HCT116 (cell line): Measurements from ENCODE around the gene ASPN. TPM values are rescaled to one million over a fixed set of nuclear protein-coding genes. Genes with fewer than 3 reads are reported as not detected.

Experiments
- ATAC-seq: fragments of 200-7000 bp; cut with Tn5 transposase; 2 replicates; pipeline ENCODE4 v1.9.1; 2020; ENCODE audit warnings: mild to moderate bottlenecking, moderate library complexity
- BruUV-seq: library from RNA; stranded (reverse); fragments of 400-500 nt; replicated peaks from 2 replicates; lab custom pipeline; 2021; lab: Mats Ljungman, UMichigan
- CTCF ChIA-PET: fragments of 300-600 bp; sonication (Branson Sonifier 250); formaldehyde crosslinking; loops from one replicate; lab custom pipeline; 2021; ENCODE audit warnings: antibody characterized with exemption; lab: Charles Lee
- POLR2A ChIA-PET: fragments of 300-600, 350-600 bp; sonication (Branson Sonifier 250); formaldehyde crosslinking; loops from one replicate; lab custom pipeline; 2021; ENCODE audit warnings: antibody characterized with exemption; lab: Charles Lee
- RAD21 ChIA-PET, 2 experiments: fragments of 300-600 bp; sonication (Branson Sonifier 250); formaldehyde crosslinking; loops; one replicate each; lab custom pipeline; 2023; ENCODE audit warnings: low total read pairs in 2 of 2; ENCODE audit not compliant: uncharacterized antibody in 2 of 2, unreplicated experiment in 2 of 2, low non-redundant PET in 1 of 2; lab: Charles Lee
- DNase-seq: peaks from one replicate; pipeline ENCODE4 v3.0.0-alpha.2; 2010; ENCODE audit warnings: low read depth, low spot score
- H2AFZ ChIP-seq: fragments of 200-600 bp; shearing (Covaris generic), sonication (generic); 2 replicates; pipeline ENCODE4 v1.6.1; 2017; ENCODE audit warnings: low read depth, mixed run types, mixed read lengths, antibody characterized with exemption, low read length; ENCODE audit not compliant: poor library complexity, severe bottlenecking
- H3K27ac ChIP-seq: 2 replicates; pipeline ENCODE4 v1.5.1; 2012; ENCODE audit warnings: low read depth, low read length
- H3K27me3 ChIP-seq: fragments of 200-600 bp; sonication (generic); 2 replicates; pipeline ENCODE4 v1.6.1; 2016; ENCODE audit warnings: mixed run types, low read length, mixed read lengths; ENCODE audit not compliant: insufficient read depth
- H3K36me3 ChIP-seq, 2 experiments: fragments of 200-500 bp in 1 of 2; fragments of 200-600 bp in 1 of 2; sonication (Bioruptor generic) in 1 of 2; sonication (generic) in 1 of 2; 2 replicates each; pipeline versions ENCODE4 v1.5.1 to v1.6.1; 2014 to 2016; ENCODE audit warnings: low read length in 2 of 2, inconsistent platforms in 1 of 2, mixed read lengths in 1 of 2, mixed run types in 1 of 2; ENCODE audit not compliant: insufficient read depth in 2 of 2, control insufficient read depth in 1 of 2
- H3K4me1 ChIP-seq, 2 experiments: fragments of 200-600 bp in 1 of 2; sonication (generic) in 1 of 2; 2 replicates each; pipeline versions ENCODE4 v1.5.1 to v1.6.1; 2012 to 2017; ENCODE audit warnings: low read length in 2 of 2, inconsistent platforms in 1 of 2, mild to moderate bottlenecking in 1 of 2, mixed read lengths in 1 of 2, mixed run types in 1 of 2, moderate library complexity in 1 of 2; ENCODE audit not compliant: insufficient read depth in 2 of 2, control insufficient read depth in 1 of 2
- H3K4me2 ChIP-seq: fragments of 200-600 bp; sonication (generic); 2 replicates; pipeline ENCODE4 v1.6.1; 2017; ENCODE audit warnings: mixed run types, low read length, mixed read lengths
- H3K4me3 ChIP-seq, 2 experiments: fragments of 200-600 bp in 1 of 2; sonication (generic) in 1 of 2; replicated peaks in 1 of 2; 2 replicates each; pipeline ENCODE4 v1.5.1; 2011 to 2016; ENCODE audit warnings: low read length in 2 of 2, control low read depth in 1 of 2, low read depth in 1 of 2, mild to moderate bottlenecking in 1 of 2, mixed read lengths in 1 of 2, mixed run types in 1 of 2
- H3K79me2 ChIP-seq: fragments of 200-600 bp; sonication (generic); 2 replicates; pipeline ENCODE4 v1.6.1; 2017; ENCODE audit warnings: mild to moderate bottlenecking, mixed run types, low read length, moderate library complexity, mixed read lengths; ENCODE audit not compliant: insufficient read depth
- H3K9ac ChIP-seq: fragments of 200-600 bp; sonication (generic); 2 replicates; pipeline ENCODE4 v1.6.1; 2016; ENCODE audit warnings: low read length, mixed read lengths
- H3K9me2 ChIP-seq: fragments of 200-600 bp; sonication (generic), shearing (Covaris generic); 2 replicates; pipeline ENCODE4 v1.6.1; 2017; ENCODE audit warnings: mixed run types, mild to moderate bottlenecking, moderate library complexity; ENCODE audit not compliant: insufficient read depth
- H3K9me3 ChIP-seq, 2 experiments: fragments of 200-500 bp in 1 of 2; fragments of 200-600 bp in 1 of 2; sonication (Bioruptor generic) in 1 of 2; sonication (generic) in 1 of 2; 2 replicates each; pipeline ENCODE4 v1.6.1; 2014 to 2017; ENCODE audit warnings: low read length in 2 of 2, mixed read lengths in 2 of 2, inconsistent platforms in 1 of 2, low read depth in 1 of 2, mild to moderate bottlenecking in 1 of 2, mixed run types in 1 of 2, moderate library complexity in 1 of 2; ENCODE audit not compliant: control insufficient read depth in 1 of 2, insufficient read depth in 1 of 2
- H4K20me1 ChIP-seq: fragments of 200-600 bp; sonication (generic), shearing (Covaris generic); 2 replicates; pipeline ENCODE4 v1.6.1; 2017; ENCODE audit warnings: mixed run types, mild to moderate bottlenecking, moderate library complexity; ENCODE audit not compliant: insufficient read depth
- CBX3 ChIP-seq: IDR thresholded peaks from 2 replicates; pipeline ENCODE4 v1.6.1; 2012; ENCODE audit warnings: low read depth
- CEBPB ChIP-seq: IDR thresholded peaks from 2 replicates; pipeline ENCODE4 v1.6.1; 2012; ENCODE audit warnings: low read depth
- POLR2A ChIP-seq: IDR thresholded peaks from 2 replicates; pipeline ENCODE4 v1.7.0; 2011; ENCODE audit warnings: borderline replicate concordance; ENCODE audit not compliant: insufficient read depth, insufficient read length; ENCODE audit errors: extremely low read depth
- SP1 ChIP-seq: IDR thresholded peaks from 2 replicates; pipeline ENCODE4 v1.6.1; 2012; ENCODE audit warnings: low read depth
- ZBTB33 ChIP-seq: IDR thresholded peaks from 2 replicates; pipeline ENCODE4 v1.6.1; 2011; ENCODE audit warnings: mild to moderate bottlenecking, low read length, moderate library complexity; ENCODE audit not compliant: insufficient replicate concordance; ENCODE audit errors: extremely low read depth
- ZFX ChIP-seq: fragments of 450-650 bp; IDR thresholded peaks from 2 replicates; pipeline ENCODE4 v1.6.1; 2017
- ZNF274 ChIP-seq: fragments of 200-500 bp; sonication (Bioruptor generic); IDR thresholded peaks from 2 replicates; pipeline ENCODE4 v1.6.1; 2014; ENCODE audit warnings: mild to moderate bottlenecking, low read depth, low read length, inconsistent platforms
- intact Hi-C: fragments of 100-400 bp; cut with micrococcal nuclease; formaldehyde crosslinking; loops from 2 replicates; pipeline ENCODE4 v1.10.0; 2022
- total RNA-seq: library from RNA; stranded (reverse); gene quantifications from one replicate; pipeline ENCODE4 v1.2.1, GENCODE V29; 2021; ENCODE audit not compliant: unreplicated experiment

Gene ASPN
- total RNA-seq, 1 experiment from 2014 or later = not detected

- Histone ChIP-seq H3K4me2 (no peak overlapping the region), H3K27ac (no peak overlapping the region), H3K4me1 (0 out of 4 replicates have a peak, but pooled peaks cover 0 to 3% of the 10 kb centered on the region in 2 experiments), H3K27me3 (no peaks in the 10 kb centered on the region), H3K79me2 (no peaks in the 10 kb centered on the region), H3K9me3 (no peaks in the 10 kb centered on the region), H3K4me3 (no peak overlapping the region), H3K9me2 (no peaks in the 10 kb centered on the region), H3K36me3 (no peaks in the 10 kb centered on the region), H2AFZ (no peak overlapping the region)
- POLR2A ChIA-PET = no interaction called here
- DNase-seq (no peak), ATAC-seq (no peak)
- CTCF ChIA-PET = no interaction called here
- RAD21 ChIA-PET = no interaction called here
- no TSS peak for BruUV-seq
- intact Hi-C loops = no loop called here
- TF ChIP-seq ZBTB33 (no peak), POLR2A (no peak), CBX3 (no peak), ZNF274 (no peak), SP1 (no peak), ZFX (no peak), CEBPB (no peak)
- TF ChIP-seq, all 23 proteins: peak for 0
- H3K9ac ChIP-seq = no peak overlapping the region
- H4K20me1 ChIP-seq = no peaks in the 10 kb centered on the region
Measured at GRCh38 chr9:92488681-92489550, 6.6 kb upstream of the ASPN start.
